B cell (primary cell): ENCODE measurements around the gene MAGI2. TPM values are rescaled to one million over a fixed set of nuclear protein-coding genes. Genes with fewer than 3 reads are reported as not detected.

ENCODE experiments used
- ATAC-seq: fragments of 200-7000 bp; cut with Tn5 transposase; one replicate; pipeline ENCODE4 v1.10.0; 2021; ENCODE audit warnings: low read depth, mild to moderate bottlenecking, moderate number of reproducible peaks, moderate library complexity
- CTCF ChIA-PET: fragments of 350-600 bp; sonication (Branson Sonifier 250); formaldehyde crosslinking; loops from one replicate; lab custom pipeline; 2021; ENCODE audit warnings: antibody characterized with exemption, inconsistent platforms; lab: Charles Lee
- POLR2A ChIA-PET: fragments of 350-600 bp; sonication (Branson Sonifier 250); formaldehyde crosslinking; loops from one replicate; lab custom pipeline; 2021; ENCODE audit warnings: antibody characterized with exemption; lab: Charles Lee
- DNase-seq: peaks from one replicate; pipeline ENCODE4 v3.0.0; 2013
- H2AFZ ChIP-seq: 2 replicates; pipeline ENCODE4 v1.6.1; 2012; ENCODE audit warnings: mild to moderate bottlenecking, low read depth, low read length; ENCODE audit not compliant: insufficient read depth, poor library complexity, severe bottlenecking
- H3K27ac ChIP-seq, 2 donors: 1 replicate in 1 of 2; 2 replicates in 1 of 2; pipeline ENCODE4 v1.5.1; 2012 to 2013; ENCODE audit warnings: low read length in 2 of 2, mild to moderate bottlenecking in 2 of 2, moderate library complexity in 1 of 2
- H3K27me3 ChIP-seq, 4 experiments: fragments of 200-600 bp in 1 of 4; sonication (generic) in 1 of 4; replicated peaks in 1 of 4; 1 replicate in 2 of 4; 2 replicates in 2 of 4; pipeline versions ENCODE4 v1.6.1 to v1.7.0; 2013 to 2016; ENCODE audit warnings: low read length in 3 of 4, mild to moderate bottlenecking in 2 of 4, mixed read lengths in 1 of 4, moderate library complexity in 1 of 4; ENCODE audit not compliant: insufficient read depth in 4 of 4, control insufficient read depth in 3 of 4; ENCODE audit errors: control extremely low read depth in 1 of 4
- H3K36me3 ChIP-seq, 2 experiments: replicated peaks in 1 of 2; 1 replicate in 1 of 2; 2 replicates in 1 of 2; pipeline versions ENCODE4 v1.6.1 to v1.7.1; 2013; ENCODE audit warnings: low read length in 1 of 2; ENCODE audit not compliant: insufficient read depth in 2 of 2, control insufficient read depth in 1 of 2; ENCODE audit errors: control extremely low read depth in 1 of 2, extremely low read depth in 1 of 2
- H3K4me1 ChIP-seq, 2 donors: fragments of 200-600 bp in 1 of 2; sonication (generic) in 1 of 2; 1 replicate in 1 of 2; 2 replicates in 1 of 2; pipeline versions ENCODE4 v1.5.1 to v1.6.1; 2013 to 2017; ENCODE audit warnings: low read length in 2 of 2; ENCODE audit not compliant: control insufficient read depth in 2 of 2, insufficient read depth in 2 of 2
- H3K4me2 ChIP-seq: replicated peaks from 2 replicates; pipeline ENCODE3; 2012; ENCODE audit warnings: mild to moderate bottlenecking, low read depth, low read length; ENCODE audit not compliant: poor library complexity, severe bottlenecking
- H3K4me3 ChIP-seq, 5 experiments: fragments of 200-600 bp in 1 of 5; sonication (generic) in 1 of 5; 1 replicate in 3 of 5; 2 replicates in 2 of 5; pipeline versions ENCODE4 v1.5.1 to v1.7.0; 2011 to 2016; ENCODE audit warnings: low read length in 4 of 5, mild to moderate bottlenecking in 4 of 5, low read depth in 2 of 5, control low read depth in 1 of 5, moderate library complexity in 1 of 5; ENCODE audit not compliant: insufficient read depth in 1 of 5; ENCODE audit errors: control extremely low read depth in 1 of 5, extremely low read depth in 1 of 5
- H3K79me2 ChIP-seq: fragments of 200-600 bp; sonication (generic); one replicate; pipeline ENCODE4 v1.6.0; 2016; ENCODE audit warnings: low read length; ENCODE audit not compliant: control insufficient read depth, insufficient read depth
- H3K9ac ChIP-seq: fragments of 200-600 bp; sonication (generic); 2 replicates; pipeline ENCODE4 v1.6.1; 2017; ENCODE audit warnings: mild to moderate bottlenecking, low read length, moderate library complexity
- H3K9me3 ChIP-seq, 3 donors: one replicate each; pipeline versions ENCODE4 v1.6.1 to v1.7.1; 2013; ENCODE audit warnings: low read length in 2 of 3; ENCODE audit not compliant: control insufficient read depth in 2 of 3, insufficient read depth in 1 of 3; ENCODE audit errors: control extremely low read depth in 1 of 3
- H4K20me1 ChIP-seq: 2 replicates; pipeline ENCODE4 v1.6.0; 2012; ENCODE audit warnings: mild to moderate bottlenecking, low read length; ENCODE audit not compliant: insufficient read depth, control insufficient read depth, poor library complexity, severe bottlenecking
- H3K27ac Mint-ChIP-seq: one replicate; pipeline ENCODE4 v1.8.0; 2021; ENCODE audit warnings: mixed read lengths
- H3K27me3 Mint-ChIP-seq: one replicate; pipeline ENCODE4 v1.8.0; 2021; ENCODE audit warnings: mixed read lengths
- H3K4me1 Mint-ChIP-seq: one replicate; pipeline ENCODE4 v1.8.0; 2021; ENCODE audit warnings: mixed read lengths
- H3K4me3 Mint-ChIP-seq: one replicate; pipeline ENCODE4 v1.8.0; 2021; ENCODE audit warnings: mixed read lengths
- H3K9me3 Mint-ChIP-seq: one replicate; pipeline ENCODE4 v1.8.0; 2022; ENCODE audit warnings: mixed read lengths; ENCODE audit not compliant: insufficient read depth
- EZH2 ChIP-seq: IDR thresholded peaks from 2 replicates; pipeline ENCODE4 v1.6.1; 2012; ENCODE audit warnings: borderline replicate concordance, low read depth, mild to moderate bottlenecking, moderate library complexity, low read length; ENCODE audit not compliant: insufficient read depth, poor library complexity, severe bottlenecking
- WGBS: methylation state at CpG from one replicate; pipeline ENCODE4 v1.1.5; 2013; ENCODE audit warnings: missing lambda C conversion rate; ENCODE audit not compliant: insufficient coverage; 5-methylcytosine and 5-hydroxymethylcytosine counted together
- intact Hi-C: fragments of 100-400 bp; cut with micrococcal nuclease; formaldehyde crosslinking; loops from one replicate; pipeline ENCODE4 v1.10.0; 2022
- polyA plus RNA-seq: library from polyadenylated mRNA; depleted of rRNA; stranded (reverse); fragments of >200 nt; gene quantifications from 2 replicates; pipeline ENCODE4 v1.2.3, GENCODE V29; 2012
- total RNA-seq, 2 donors: library from RNA; stranded (reverse); fragments of 120-200 nt in 1 of 2; gene quantifications; 1 replicate in 1 of 2; 2 replicates in 1 of 2; pipeline versions ENCODE4 v1.2.3 to v1.2.4, GENCODE V29; 2013 to 2022
- TF ChIP-seq, protein P1 (sequence below): fragments of 200-600 bp; IDR thresholded peaks from one replicate; pipeline ENCODE4 v1.8.0; 2022; ENCODE audit warnings: antibody characterized with exemption, mild to moderate bottlenecking

Gene MAGI2
- total and polyA plus RNA-seq, 2 donors (not counting 1 experiment from before 2014, with no cell fraction given), result 0.16 to 0.64 TPM

DNA sequence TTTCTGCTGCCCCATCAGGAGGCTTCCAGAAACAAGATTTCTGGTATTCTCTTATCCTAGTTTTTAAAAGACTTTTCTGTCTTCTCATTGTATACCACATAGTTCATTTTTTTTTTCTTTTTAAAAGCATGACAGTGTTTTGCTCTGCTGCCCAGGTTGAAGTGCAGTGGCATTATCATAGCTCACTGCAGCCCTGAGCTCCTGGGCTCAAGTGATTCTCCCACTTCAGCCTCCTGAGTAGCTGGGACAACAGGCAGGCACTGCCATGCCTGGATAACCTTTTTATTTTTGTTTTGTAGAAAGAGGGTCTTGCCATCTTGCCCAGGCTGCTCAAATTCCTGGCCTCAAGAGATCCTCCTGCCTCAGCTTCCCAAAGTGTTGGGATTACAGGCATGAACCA is 757.6 kb downstream of the MAGI2 start:
- ATAC-seq (no peak), DNase-seq (no peak)
- H3K27me3 ChIP-seq, result no peaks in the 10 kb centered on the region
- no peak overlapping the region for H3K27ac Mint-ChIP-seq
- no peaks in the 10 kb centered on the region for H4K20me1 ChIP-seq
- ChIA-PET CTCF (no interaction called here), POLR2A (no interaction called here)
- no peaks in the 10 kb centered on the region for H3K4me1 ChIP-seq
- no peaks in the 10 kb centered on the region for H3K27me3 Mint-ChIP-seq
- H3K9me3 Mint-ChIP-seq, result no peaks in the 10 kb centered on the region
- no peaks in the 10 kb centered on the region for H3K4me1 Mint-ChIP-seq
- H2AFZ ChIP-seq, result no peak overlapping the region
- no peaks in the 10 kb centered on the region for H3K79me2 ChIP-seq
- intact Hi-C loops, result no loop called here
- H3K4me3 ChIP-seq, result no peak overlapping the region
- no peaks in the 10 kb centered on the region for H3K36me3 ChIP-seq
- H3K9me3 ChIP-seq, result no peaks in the 10 kb centered on the region
- H3K4me2 ChIP-seq, result no peak overlapping the region
- H3K4me3 Mint-ChIP-seq, result no peak overlapping the region
- H3K27ac ChIP-seq, result no peak overlapping the region
- TF ChIP-seq, protein P1, sequence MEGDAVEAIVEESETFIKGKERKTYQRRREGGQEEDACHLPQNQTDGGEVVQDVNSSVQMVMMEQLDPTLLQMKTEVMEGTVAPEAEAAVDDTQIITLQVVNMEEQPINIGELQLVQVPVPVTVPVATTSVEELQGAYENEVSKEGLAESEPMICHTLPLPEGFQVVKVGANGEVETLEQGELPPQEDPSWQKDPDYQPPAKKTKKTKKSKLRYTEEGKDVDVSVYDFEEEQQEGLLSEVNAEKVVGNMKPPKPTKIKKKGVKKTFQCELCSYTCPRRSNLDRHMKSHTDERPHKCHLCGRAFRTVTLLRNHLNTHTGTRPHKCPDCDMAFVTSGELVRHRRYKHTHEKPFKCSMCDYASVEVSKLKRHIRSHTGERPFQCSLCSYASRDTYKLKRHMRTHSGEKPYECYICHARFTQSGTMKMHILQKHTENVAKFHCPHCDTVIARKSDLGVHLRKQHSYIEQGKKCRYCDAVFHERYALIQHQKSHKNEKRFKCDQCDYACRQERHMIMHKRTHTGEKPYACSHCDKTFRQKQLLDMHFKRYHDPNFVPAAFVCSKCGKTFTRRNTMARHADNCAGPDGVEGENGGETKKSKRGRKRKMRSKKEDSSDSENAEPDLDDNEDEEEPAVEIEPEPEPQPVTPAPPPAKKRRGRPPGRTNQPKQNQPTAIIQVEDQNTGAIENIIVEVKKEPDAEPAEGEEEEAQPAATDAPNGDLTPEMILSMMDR, result no peak
- TF ChIP-seq EZH2, result no peak
- no peak overlapping the region for H3K9ac ChIP-seq

DNA sequence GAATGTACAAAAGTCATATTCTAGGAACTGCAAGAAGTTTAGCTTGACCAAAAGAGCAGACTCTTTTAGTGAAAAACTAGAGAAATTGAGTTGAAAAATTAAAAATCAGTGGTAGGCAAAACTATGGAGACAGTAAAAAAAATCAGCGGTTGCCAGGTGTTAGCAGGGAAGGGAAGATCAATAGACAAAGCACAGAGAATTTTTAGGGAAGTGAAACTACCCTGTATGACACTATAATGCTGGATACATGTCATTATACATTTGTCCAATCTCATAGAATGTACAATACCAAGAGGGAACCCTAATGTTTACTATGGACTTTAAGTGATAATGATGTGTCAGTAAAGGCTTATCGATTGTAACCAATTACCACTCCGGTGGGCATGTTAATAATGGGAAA is 761.9 kb downstream of the MAGI2 start:
- H3K4me3 Mint-ChIP-seq, result no peak overlapping the region

More for the DNA sequence above, 761.9 kb downstream of the MAGI2 start:
- no CpG with 5 or more reads among the region's 3 CpGs for WGBS
- H3K27me3 ChIP-seq, result no peaks in the 10 kb centered on the region
- no peaks in the 10 kb centered on the region for H3K79me2 ChIP-seq
- H3K4me1 Mint-ChIP-seq, result no peaks in the 10 kb centered on the region
- no peak overlapping the region for H3K9ac ChIP-seq
- POLR2A ChIA-PET, result no interaction called here
- DNase-seq (no peak), ATAC-seq (no peak)
- H4K20me1 ChIP-seq, result no peaks in the 10 kb centered on the region
- intact Hi-C loops, result no loop called here
- no peaks in the 10 kb centered on the region for H3K4me1 ChIP-seq
- H3K9me3 Mint-ChIP-seq, result no peaks in the 10 kb centered on the region
- no peak overlapping the region for H3K4me2 ChIP-seq
- no peak overlapping the region for H2AFZ ChIP-seq
- CTCF ChIA-PET, result no interaction called here
- H3K27me3 Mint-ChIP-seq, result no peaks in the 10 kb centered on the region
- no peak overlapping the region for H3K27ac Mint-ChIP-seq
- H3K36me3 ChIP-seq, result no peaks in the 10 kb centered on the region
- H3K4me3 ChIP-seq, result no peak overlapping the region
- no peaks in the 10 kb centered on the region for H3K9me3 ChIP-seq
- TF ChIP-seq EZH2, result no peak
- TF ChIP-seq, protein P1, result no peak
- no peak overlapping the region for H3K27ac ChIP-seq
